Neural cell (in vitro differentiated cells): ENCODE data around the gene FOSL2. TPM values are rescaled to one million over a fixed set of nuclear protein-coding genes. Genes with fewer than 3 reads are reported as not detected.

Source experiments
- H2AFZ ChIP-seq: fragments of 200-600, 300-800 bp; sonication (generic), shearing (Covaris generic); 2 replicates; pipeline ENCODE4 v1.6.0; 2014; ENCODE audit warnings: low read depth, mild to moderate bottlenecking, antibody characterized with exemption, low read length, moderate library complexity
- H3F3A ChIP-seq: fragments of 200-600 bp; shearing (Covaris generic); 2 replicates; pipeline ENCODE4 v1.6.1; 2016; ENCODE audit warnings: mild to moderate bottlenecking, moderate library complexity, mixed read lengths, antibody characterized with exemption, low read length; ENCODE audit not compliant: insufficient read depth, poor library complexity, severe bottlenecking
- H3K27ac ChIP-seq: fragments of 200-600, 300-800 bp; sonication (generic), shearing (Covaris generic); 2 replicates; pipeline ENCODE4 v1.5.1; 2014; ENCODE audit warnings: mild to moderate bottlenecking, low read length, moderate library complexity
- H3K27me3 ChIP-seq: fragments of 300-800, 200-600 bp; sonication (generic), shearing (Covaris generic); 2 replicates; pipeline ENCODE4 v1.6.0; 2014; ENCODE audit warnings: mild to moderate bottlenecking, low read depth, low read length, moderate library complexity; ENCODE audit not compliant: insufficient read depth
- H3K36me3 ChIP-seq: fragments of 300-800, 200-600 bp; sonication (generic), shearing (Covaris generic); 2 replicates; pipeline ENCODE4 v1.5.1; 2014; ENCODE audit warnings: mild to moderate bottlenecking, antibody characterized with exemption, low read length, moderate library complexity; ENCODE audit not compliant: insufficient read depth
- H3K4me2 ChIP-seq: fragments of 300-800, 200-600 bp; sonication (generic), shearing (Covaris generic); 2 replicates; pipeline ENCODE4 v1.6.0; 2014; ENCODE audit warnings: mild to moderate bottlenecking, low read length
- H3K4me3 ChIP-seq: fragments of 300-800, 200-600 bp; sonication (generic), shearing (Covaris generic); 2 replicates; pipeline ENCODE4 v1.5.1; 2014; ENCODE audit warnings: mild to moderate bottlenecking, low read length, moderate library complexity
- H3K79me2 ChIP-seq: fragments of 200-600 bp; shearing (Covaris generic); replicated peaks from 2 replicates; pipeline ENCODE4 v1.6.0; 2014; ENCODE audit warnings: mild to moderate bottlenecking, low read length, moderate library complexity; ENCODE audit not compliant: insufficient read depth
- H3K9ac ChIP-seq: fragments of 300-800, 200-600 bp; sonication (generic), shearing (Covaris generic); 2 replicates; pipeline ENCODE4 v1.6.1; 2016; ENCODE audit warnings: mild to moderate bottlenecking, low read length, mixed read lengths
- H3K9me2 ChIP-seq: fragments of 200-600 bp; shearing (Covaris generic); 2 replicates; pipeline ENCODE4 v1.6.1; 2016; ENCODE audit warnings: mild to moderate bottlenecking, low read length, mixed read lengths; ENCODE audit not compliant: insufficient read depth
- H3K9me3 ChIP-seq: fragments of 200-600, 300-800 bp; sonication (generic), shearing (Covaris generic); 2 replicates; pipeline ENCODE4 v1.6.1; 2016; ENCODE audit warnings: mild to moderate bottlenecking, mixed run types, low read length, moderate library complexity, mixed read lengths
- H4K20me1 ChIP-seq: fragments of 200-600 bp; shearing (Covaris generic); 2 replicates; pipeline ENCODE4 v1.6.1; 2016; ENCODE audit warnings: mild to moderate bottlenecking, mixed run types; ENCODE audit not compliant: insufficient read depth
- CTCF ChIP-seq: fragments of 450-650 bp; IDR thresholded peaks from 2 replicates; pipeline ENCODE4 v1.5.1; 2014; ENCODE audit warnings: antibody characterized with exemption, mild to moderate bottlenecking, moderate library complexity; ENCODE audit not compliant: poor library complexity, severe bottlenecking
- EP300 ChIP-seq: fragments of 450-650 bp; conservative IDR thresholded peaks from 2 replicates; pipeline ENCODE4 v1.6.1; 2014; ENCODE audit warnings: antibody characterized with exemption, mild to moderate bottlenecking, moderate library complexity; ENCODE audit not compliant: poor library complexity, severe bottlenecking
- EZH2 ChIP-seq: fragments of 200-600, 300-800 bp; shearing (Covaris generic), sonication (generic); IDR thresholded peaks from 2 replicates; pipeline ENCODE4 v1.6.1; 2014; ENCODE audit warnings: antibody characterized with exemption, low read length, borderline replicate concordance, mild to moderate bottlenecking; ENCODE audit not compliant: insufficient read depth, poor library complexity, severe bottlenecking
- MXI1 ChIP-seq: fragments of 450-650 bp; conservative IDR thresholded peaks from 2 replicates; pipeline ENCODE4 v1.6.1; 2014; ENCODE audit warnings: antibody characterized with exemption, mild to moderate bottlenecking; ENCODE audit not compliant: poor library complexity, severe bottlenecking
- POLR2AphosphoS5 ChIP-seq: IDR thresholded peaks from 2 replicates; pipeline ENCODE4 v1.6.1; 2012
- RAD21 ChIP-seq: fragments of 450-650 bp; conservative IDR thresholded peaks from 2 replicates; pipeline ENCODE4 v1.6.1; 2014; ENCODE audit warnings: antibody characterized with exemption, mild to moderate bottlenecking, moderate library complexity
- REST ChIP-seq: IDR thresholded peaks from 2 replicates; pipeline ENCODE4 v1.6.1; 2012; ENCODE audit warnings: borderline replicate concordance
- SMC3 ChIP-seq: fragments of 450-650 bp; conservative IDR thresholded peaks from 2 replicates; pipeline ENCODE4 v1.6.1; 2014; ENCODE audit warnings: antibody characterized with exemption, mild to moderate bottlenecking, moderate library complexity; ENCODE audit not compliant: poor library complexity
- TAF1 ChIP-seq: IDR thresholded peaks from 2 replicates; pipeline ENCODE4 v1.6.1; 2012; ENCODE audit warnings: low read depth
- polyA plus RNA-seq: library from polyadenylated mRNA; depleted of rRNA; stranded (reverse); fragments of >200 nt; gene quantifications from 2 replicates; pipeline ENCODE4 v1.2.3, GENCODE V29; 2014

Gene FOSL2
- polyA plus RNA-seq, 1 donor from 2014 or later, result 2.8 TPM

- TF ChIP-seq RAD21 (no peak), EP300 (no peak), POLR2AphosphoS5 (no peak), CTCF (no peak), SMC3 (no peak), EZH2 (no peak)
- Histone ChIP-seq H3F3A (no peaks in the 10 kb centered on the region), H3K36me3 (no peaks in the 10 kb centered on the region), H3K27ac (no peak overlapping the region), H3K9me2 (no peaks in the 10 kb centered on the region), H3K9ac (no peak overlapping the region), H3K79me2 (no peaks in the 10 kb centered on the region), H4K20me1 (no peaks in the 10 kb centered on the region), H3K9me3 (no peaks in the 10 kb centered on the region), H3K27me3 (no peaks in the 10 kb centered on the region), H2AFZ (no peak overlapping the region), H3K4me3 (no peak overlapping the region), H3K4me2 (no peak overlapping the region)
These were observed 41.8 kb upstream of the FOSL2 start for GRCh38 chr2:28350791-28351285.

- no peaks in the 10 kb centered on the region for H3K9me3 ChIP-seq
- no peak overlapping the region for H3K27ac ChIP-seq
- H4K20me1 ChIP-seq, result no peaks in the 10 kb centered on the region
- no peaks in the 10 kb centered on the region for H3K79me2 ChIP-seq
- H3K4me2 ChIP-seq, result no peak overlapping the region
- H3K27me3 ChIP-seq, result no peaks in the 10 kb centered on the region
- H3K4me3 ChIP-seq, result no peak overlapping the region
- H2AFZ ChIP-seq, result no peak overlapping the region
- no peak overlapping the region for H3K9ac ChIP-seq
- TF ChIP-seq MXI1, result no peak
- no peak for TF ChIP-seq EZH2
- TF ChIP-seq REST, result no peak
- TF ChIP-seq TAF1, result no peak
- TF ChIP-seq CTCF, result no peak
- TF ChIP-seq RAD21, result no peak
- no peak for TF ChIP-seq POLR2AphosphoS5
- TF ChIP-seq EP300, result no peak
- no peaks in the 10 kb centered on the region for H3F3A ChIP-seq
- H3K9me2 ChIP-seq, result no peaks in the 10 kb centered on the region
- no peaks in the 10 kb centered on the region for H3K36me3 ChIP-seq
These were observed 41.0 kb upstream of the FOSL2 start for GRCh38 chr2:28351621-28352020.
